GM18873 (cell line): ENCODE results near the gene ATG16L1.

Source experiments
- ATAC-seq: cut with Tn5 transposase; IDR thresholded peaks from one replicate; pipeline ENCODE4 v1.9.1; 2021; ENCODE audit warnings: mild to moderate bottlenecking, moderate library complexity, moderate number of reproducible peaks; ENCODE audit not compliant: unreplicated experiment, low FRiP score

The ATG16L1 gene

GRCh38 chr2:233226511-233227031, 24.9 kb upstream of the ATG16L1 start:
- ATAC-seq: no peak

DNA sequence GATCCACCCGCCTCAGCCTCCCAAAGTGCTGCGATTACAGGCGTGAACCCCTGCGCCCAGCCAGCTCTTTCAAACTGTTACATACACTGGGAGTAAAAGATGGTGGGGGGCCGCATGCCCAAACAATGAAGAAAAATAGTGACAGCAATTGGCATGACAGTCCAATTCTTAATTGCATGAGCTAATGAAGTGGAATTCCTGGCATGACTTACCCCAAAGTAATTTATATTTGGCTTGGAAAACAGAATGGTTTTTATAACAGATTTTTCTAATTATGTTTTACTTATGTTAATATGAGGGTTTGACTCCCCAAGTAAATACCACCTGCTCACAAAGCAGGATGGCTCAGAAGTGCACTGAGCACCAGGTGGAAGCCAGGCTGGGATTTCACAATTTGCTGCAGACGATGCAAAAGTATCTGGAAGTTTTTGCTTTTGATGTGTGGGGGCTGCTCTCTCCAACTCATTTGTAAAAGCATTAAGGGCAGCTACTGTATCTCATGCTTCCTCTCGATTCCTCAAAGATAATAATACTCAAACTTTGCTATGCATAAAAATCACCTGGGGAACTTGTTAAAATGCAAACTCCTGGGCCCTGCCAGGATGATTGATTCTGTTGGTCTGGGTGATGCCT, 24.0 kb upstream of the ATG16L1 start:
- no peak for ATAC-seq

GRCh38 chr2:233228376-233228775, 23.1 kb upstream of the ATG16L1 start:
- ATAC-seq: no peak

- ATAC-seq: no peak
These were observed 17.7 kb upstream of the ATG16L1 start for GRCh38 chr2:233233618-233234230.

GRCh38 chr2:233234264-233234663, 17.2 kb upstream of the ATG16L1 start:
- ATAC-seq: no peak

GRCh38 chr2:233234996-233235395, 16.5 kb upstream of the ATG16L1 start:
- ATAC-seq: no peak

DNA sequence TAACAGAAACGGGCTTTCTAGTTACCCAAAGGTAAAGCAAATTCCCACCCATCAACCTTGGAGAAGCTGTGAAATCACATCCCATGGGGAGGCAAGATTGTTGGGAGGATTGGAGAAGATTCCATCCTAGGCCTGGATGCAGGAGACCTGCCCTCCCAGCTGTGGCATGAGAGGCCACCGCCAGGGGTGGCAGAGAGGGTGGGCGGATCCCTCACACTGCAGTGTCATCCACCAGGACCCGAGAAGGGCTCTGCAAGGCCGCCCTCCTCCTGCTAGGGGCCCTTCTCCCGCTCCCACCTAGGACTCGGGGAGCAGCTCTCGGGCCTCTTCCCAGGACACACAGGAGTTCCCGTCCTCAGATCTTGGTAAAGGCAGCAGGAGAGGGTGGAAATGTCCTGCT, 15.5 kb upstream of the ATG16L1 start:
- no peak for ATAC-seq

GRCh38 chr2:233236820-233237589, 14.5 kb upstream of the ATG16L1 start:
- ATAC-seq: no peak

DNA sequence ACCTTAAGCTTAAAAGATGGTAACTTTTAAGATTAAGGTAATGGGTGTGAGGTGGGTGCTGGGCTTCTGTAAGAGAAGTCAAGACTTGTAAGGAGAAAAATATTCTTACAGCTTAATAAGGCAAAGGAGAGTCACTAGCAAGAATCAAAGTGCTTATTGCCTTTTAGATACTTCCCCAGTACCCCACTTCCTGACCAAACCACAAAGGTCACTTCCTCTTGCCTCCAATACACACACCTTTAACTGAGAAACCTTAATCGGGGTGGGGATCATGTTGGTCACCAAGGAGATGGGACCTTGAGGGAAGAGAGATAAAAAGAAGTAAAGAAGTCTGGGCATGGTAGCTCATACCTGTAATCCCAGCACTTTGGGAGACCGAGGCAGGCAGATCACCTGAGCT, 10.6 kb upstream of the ATG16L1 start:
- no peak for ATAC-seq

DNA sequence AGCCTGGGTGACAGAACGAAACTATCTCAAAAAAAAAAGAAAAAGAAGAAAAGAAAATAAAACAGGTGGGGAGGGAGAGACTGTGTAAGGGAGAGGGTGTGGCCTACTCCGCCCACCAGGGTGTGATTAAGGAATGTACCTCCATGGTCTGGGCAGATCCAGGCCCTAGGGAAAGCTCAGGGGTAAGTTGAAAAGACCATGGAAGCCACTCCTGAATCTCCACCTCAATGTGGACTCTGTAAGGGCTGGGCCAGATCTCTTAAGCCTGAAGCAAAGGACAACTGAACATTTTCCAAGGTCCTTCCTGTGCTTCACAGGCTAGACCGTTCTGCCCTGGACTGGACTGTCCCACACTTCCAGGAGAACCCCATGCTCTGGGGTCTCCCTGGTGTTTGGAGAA, 9.7 kb upstream of the ATG16L1 start:
- ATAC-seq: no peak

DNA sequence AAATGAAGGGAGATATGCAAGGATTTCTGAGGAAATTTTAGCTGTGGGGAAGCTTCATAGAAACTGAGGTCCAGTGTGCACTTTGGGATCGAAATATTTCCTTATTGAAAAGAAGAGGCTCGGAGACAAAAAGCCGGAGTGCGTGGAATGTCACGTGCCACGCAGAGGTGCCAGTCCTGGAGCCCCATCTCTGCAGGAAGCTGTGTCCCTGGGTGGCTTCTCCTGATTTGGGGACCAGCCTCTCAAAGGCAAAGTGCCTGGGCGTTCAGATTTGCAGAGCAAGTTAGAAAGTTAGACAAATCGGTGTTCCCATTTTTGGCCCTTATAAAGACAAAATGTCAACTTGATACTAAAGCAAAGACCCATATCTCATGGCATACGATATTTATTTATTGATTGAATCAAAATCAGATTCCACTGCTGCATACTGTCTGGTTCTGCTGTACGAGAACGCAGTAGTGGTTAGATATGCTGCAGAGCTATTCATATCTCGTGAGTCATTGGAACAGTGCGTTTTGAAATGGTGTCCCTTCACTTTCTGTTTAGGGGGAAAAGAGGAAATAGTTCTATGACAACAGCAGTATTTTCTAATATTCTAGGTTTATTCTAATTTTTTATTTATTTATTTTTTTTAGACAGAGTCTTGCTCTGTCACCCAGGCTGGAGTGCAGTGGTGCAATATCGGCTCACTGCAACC, 9.1 kb upstream of the ATG16L1 start:
- no peak for ATAC-seq

DNA sequence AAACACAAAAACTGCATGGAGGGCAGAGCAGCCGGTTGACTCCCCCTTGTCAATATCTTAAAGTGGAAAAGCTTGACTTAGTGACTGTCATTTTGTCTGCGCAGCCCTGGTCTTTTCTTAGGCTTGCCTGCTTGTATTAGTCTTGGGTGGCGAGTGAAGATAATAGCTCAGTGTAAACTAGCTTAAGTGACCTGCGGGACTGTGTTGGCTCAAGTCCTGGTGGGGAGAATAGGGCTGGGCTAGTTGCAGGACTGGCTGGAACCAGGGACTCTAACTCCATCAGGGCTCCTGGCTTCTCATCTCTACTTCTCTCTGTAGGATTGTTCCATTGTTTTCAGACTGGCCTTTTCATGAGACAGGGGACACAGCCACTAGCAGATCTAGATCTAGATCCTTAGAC, 8.1 kb upstream of the ATG16L1 start:
- ATAC-seq: no peak

DNA sequence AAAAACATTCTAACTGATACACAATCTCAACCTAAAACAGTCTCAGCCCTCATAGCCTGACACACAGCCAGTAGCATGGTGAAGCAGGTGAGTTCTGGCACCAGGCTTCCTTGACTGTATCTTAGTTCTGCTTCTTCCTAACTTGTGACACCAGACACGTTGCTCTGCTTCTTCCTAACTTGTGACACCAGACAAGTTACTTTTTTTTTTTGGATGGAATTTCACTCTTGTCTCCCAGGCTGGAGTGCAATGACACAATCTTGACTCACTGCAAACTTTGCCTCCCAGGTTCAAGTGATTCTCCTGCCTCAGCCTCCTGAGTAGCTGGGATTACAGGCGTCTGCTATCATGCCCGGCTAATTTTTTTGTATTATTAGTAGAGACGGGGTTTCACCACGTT, 6.7 kb upstream of the ATG16L1 start:
- ATAC-seq: no peak

GRCh38 chr2:233245406-233245805, 6.1 kb upstream of the ATG16L1 start:
- ATAC-seq: no peak

GRCh38 chr2:233247116-233247515, 4.4 kb upstream of the ATG16L1 start:
- no peak for ATAC-seq

- ATAC-seq: no peak
These were observed 3.7 kb upstream of the ATG16L1 start for GRCh38 chr2:233247744-233248143.

GRCh38 chr2:233248999-233249398, 2.5 kb upstream of the ATG16L1 start:
- ATAC-seq: no peak

- ATAC-seq: no peak
These were observed 905 bp upstream of the ATG16L1 start for GRCh38 chr2:233250568-233250967.

DNA sequence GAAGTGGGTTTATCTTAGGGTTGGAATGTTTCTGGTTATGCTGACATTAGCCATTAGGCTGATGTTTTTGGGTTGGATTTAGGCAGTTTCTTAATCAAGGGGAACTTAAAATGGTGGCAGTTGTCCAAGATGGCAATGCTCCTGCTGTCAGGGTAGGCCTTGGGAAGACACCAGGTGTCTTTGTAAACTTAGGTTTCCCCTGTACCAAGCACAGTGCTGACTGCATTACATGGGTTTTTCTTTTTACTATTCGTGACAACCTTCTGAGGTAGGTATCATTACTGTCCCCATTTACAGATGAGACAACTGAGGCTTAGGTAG, 528 bp upstream of the ATG16L1 start:
- ATAC-seq: peak; percentile 17

GRCh38 chr2:233252227-233252626, 754 bp downstream of the ATG16L1 start:
- no peak for ATAC-seq

GRCh38 chr2:233255151-233255550, 3.7 kb downstream of the ATG16L1 start:
- no peak for ATAC-seq
